Eye (tissue), 1 donor: ENCODE results near the gene CLEC2L.
"Not testable (repeated sequence)": the region's sequence is repeated elsewhere in the genome, so short reads cannot be mapped to it uniquely, and the experiment has no call there.

ENCODE experiments used
- DNase-seq: peaks from one replicate; pipeline ENCODE4 v3.0.0-alpha.2; 2015

The CLEC2L gene

DNA sequence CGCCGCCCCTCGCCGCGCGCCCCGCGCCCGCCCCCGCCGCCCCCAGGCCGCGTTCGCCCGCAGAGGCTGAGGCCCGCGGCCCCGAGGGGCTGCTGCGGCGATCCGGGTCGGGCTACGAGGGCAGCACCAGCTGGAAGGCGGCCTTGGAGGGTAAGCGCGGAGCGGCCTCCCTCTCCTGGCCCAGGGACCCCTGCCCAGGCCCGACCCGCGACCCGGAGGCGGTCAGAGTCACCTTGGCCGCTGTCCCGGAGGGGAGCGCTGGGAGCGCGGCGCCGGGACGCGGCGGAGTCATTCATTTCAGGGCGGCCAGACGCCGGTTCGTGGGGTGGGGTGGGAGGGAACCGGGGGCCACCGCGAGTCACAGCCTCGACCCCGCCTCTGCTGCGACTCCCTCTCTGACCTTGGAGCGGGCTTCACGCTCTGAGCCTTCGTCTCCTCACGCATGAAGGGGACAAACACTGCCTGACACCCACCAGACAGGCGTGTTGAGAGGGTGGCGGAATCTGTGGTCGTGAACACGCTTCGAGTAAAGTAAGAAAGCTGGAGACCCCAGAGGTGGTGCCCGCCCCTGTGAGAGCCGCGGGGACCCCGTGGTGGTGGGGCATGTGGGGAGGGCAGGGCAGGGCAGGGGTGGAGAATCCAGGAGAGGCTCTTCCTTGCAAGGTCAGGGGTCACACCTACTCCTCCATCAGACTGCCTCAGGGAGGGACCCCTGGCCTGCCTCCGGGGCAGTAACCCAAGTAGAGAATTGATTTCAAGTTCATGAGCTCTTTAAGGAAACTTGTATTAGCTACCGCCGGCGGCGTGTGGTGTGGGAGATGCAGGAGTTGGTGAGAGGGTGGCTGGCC, 707 bp downstream of the CLEC2L start:
- DNase-seq = peak; percentile 31

DNA sequence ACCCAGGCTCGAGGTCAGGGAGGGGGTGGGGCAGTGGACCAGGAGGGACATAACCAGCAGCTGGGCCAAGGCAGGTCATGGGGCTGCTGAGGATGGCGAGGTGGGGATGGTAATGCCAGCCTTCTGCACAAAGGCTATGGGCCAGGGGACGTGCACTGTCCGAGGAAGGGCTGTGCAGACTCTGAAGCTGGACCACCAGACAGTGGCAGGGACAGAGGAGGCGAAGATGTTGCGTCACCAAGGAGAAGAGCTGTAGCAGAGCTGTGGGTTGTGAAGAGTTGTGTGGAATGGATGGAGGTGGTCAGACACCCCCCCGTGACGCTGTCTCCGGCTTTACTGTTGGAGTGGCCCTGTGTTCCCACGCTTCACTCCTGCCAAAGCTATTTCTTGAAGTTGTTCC, 1.8 kb downstream of the CLEC2L start:
- DNase-seq = no peak

DNA sequence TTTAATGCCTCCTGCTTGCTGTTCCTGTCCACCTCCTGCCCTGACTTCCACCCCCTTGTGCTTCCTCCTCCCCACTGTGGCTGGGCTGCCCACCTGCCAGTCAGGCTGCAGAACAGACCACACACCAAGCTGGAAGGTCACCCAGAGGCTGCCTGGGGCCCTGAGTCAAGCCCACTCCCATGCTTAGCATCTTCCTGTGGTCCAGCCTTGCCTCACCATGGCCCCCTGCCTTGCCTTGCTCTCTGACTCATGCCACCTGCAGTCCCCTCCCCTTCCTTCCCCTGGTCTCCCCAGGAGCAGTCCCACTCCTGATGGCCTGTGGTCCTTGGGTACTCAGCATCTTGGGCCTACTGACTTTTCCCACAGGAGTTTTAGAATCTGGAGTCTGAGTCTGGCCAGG, 2.3 kb downstream of the CLEC2L start:
- DNase-seq = no peak

GRCh38 chr7:139526578-139527544, 3.4 kb downstream of the CLEC2L start:
- DNase-seq = no peak

GRCh38 chr7:139531094-139531493, 7.6 kb downstream of the CLEC2L start:
- no peak for DNase-seq

DNA sequence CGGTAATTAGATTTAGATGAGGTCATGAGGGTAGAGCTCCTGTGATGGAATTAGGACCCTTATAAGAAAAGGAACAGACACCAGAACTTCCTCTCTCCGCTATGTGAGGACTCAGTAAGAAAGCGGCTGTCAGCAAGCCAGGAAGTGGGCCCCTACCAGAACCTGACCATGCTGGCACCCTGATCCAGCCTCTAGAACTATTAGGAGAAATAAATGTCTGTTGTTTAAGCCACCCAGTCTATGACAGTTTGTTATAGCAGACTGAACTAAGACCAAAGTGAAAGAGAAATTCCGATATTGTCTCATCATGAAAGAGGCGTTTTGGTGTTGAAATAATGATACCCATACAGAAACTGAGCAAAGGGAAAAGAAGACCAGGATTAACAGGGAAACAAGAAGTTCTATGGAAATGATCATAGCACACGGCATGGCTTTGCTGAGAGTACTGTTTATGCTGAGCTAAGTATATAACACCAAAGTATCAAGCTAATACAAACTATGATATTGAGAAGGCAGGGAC, 9.2 kb downstream of the CLEC2L start:
- no peak for DNase-seq

DNA sequence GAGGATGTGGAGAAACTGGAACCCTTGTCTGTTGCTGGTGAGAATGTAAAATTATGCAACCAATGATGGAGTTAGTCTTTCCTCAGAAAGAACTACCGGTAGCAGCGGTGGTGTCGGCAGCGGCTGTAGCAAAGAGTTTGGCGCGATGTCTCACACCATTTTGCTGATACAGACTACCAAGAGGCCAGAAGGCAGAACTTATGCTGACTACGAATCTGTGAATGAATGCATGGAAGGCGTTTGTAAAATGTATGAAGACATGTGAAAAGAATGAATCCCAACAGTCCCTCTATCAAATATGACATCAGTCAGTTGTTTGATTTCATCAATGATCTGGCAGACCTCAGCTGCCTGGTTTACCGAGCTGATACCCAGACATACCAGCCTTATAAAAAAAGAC, 10.6 kb downstream of the CLEC2L start:
- DNase-seq = no peak

DNA sequence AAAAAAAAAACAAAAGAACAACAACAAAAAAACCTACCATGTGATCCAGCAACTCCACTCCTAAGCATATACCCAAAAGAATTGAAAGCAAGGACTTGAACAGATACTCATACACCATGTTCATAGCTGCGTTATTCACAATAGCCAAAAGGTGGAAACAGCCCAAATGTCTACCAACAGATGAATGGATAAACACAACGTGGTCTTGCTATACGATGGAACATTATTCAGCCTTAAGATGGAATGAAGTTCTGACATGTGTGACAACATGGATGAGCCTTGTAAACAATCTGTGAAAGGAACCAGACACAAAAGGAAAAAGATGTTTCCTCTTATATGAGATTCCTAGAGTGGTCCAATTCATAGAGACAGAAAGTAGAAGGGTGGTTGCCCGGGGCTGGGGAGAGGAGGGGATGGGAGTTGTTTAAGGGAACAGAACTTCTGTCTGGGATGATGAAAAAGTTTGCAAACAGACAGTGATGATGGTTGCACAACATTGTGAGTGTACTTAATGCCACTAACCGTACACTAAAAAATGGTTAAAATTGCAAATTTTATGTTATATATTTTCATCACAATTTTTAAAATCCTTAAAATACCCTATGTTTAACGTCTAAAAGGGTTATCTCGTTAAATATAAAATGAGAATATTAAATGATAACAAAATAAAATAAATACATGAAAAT, 11.6 kb downstream of the CLEC2L start:
- no peak for DNase-seq

GRCh38 chr7:139536152-139536551, 12.7 kb downstream of the CLEC2L start:
- DNase-seq = no peak

DNA sequence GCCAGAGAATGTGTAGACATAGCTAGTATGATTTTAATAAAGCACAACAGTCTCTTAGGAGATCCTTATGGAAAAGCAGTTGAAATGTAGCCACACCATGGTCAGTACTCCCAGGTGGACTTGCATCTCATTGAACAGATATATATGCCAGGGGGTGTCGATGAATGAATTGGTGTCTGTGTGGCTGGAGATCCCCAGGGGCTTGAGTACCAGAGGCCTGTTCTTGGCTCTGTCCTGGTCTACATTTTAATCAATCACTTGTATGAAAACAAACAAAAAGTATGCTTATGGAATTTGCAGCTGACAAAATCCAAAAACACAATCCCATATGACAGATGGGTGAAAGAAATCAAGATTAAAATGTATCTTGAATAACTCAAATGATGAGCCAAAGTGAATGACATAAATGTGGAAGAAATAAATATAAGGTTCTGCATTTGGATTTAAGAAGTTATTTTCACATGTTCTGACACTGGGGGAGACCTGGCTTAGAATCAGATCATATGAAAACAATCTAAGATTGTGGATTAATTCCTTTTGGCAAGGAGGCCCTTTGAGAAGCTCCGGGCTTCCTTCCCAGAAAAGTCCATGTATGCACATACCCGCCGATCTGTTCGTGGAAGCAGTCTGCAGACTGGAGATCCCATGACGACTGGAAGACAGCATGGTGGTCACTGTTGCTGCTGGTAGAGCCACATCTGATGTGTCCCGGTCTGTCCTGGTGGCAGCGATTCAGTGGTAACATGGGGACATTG, 15.6 kb downstream of the CLEC2L start:
- peak; percentile 81 for DNase-seq

DNA sequence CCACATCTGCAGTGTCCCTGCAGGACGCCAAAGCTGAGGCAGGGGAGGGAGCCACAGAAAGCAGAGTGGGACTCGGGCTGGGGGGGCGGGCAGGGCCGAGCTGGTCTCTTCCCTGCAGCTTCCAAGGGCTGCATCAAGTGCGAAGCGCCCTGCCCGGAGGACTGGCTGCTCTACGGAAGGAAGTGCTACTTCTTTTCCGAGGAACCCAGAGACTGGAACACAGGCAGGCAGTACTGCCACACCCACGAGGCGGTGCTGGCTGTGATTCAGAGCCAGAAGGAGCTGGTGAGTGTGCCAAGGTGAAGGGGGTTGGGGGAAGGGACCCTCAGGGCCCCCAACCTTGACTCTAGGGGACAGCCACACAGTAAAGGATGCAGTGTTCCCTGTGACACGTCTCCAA, 16.7 kb downstream of the CLEC2L start:
- DNase-seq = no peak

- DNase-seq = peak; percentile 13
These were observed 18.3 kb downstream of the CLEC2L start for GRCh38 chr7:139541600-139542307.

- no peak for DNase-seq
These were observed 19.0 kb downstream of the CLEC2L start for GRCh38 chr7:139542308-139543151.

- no peak for DNase-seq
These were observed 20.5 kb downstream of the CLEC2L start for GRCh38 chr7:139543801-139544603.

DNA sequence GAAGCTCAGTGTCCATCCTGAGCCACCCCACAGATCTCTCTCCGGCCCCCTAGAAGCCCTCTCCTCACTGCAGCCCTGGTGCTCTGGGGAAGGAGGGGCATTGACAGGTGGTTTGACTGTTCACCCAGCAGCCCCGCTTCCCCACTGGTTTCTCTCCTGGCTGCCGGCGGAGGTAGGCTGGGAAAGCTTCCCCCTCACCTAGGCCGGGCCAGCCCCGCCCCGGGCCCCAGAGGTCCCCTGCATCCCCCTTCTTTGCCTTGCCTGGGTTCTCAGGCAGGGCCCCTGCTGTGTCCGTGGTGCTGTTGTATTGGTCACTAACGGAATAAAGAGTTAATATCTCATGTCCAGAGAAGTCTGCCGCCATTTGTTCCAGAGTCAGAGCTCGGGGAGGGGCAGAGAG, 21.2 kb downstream of the CLEC2L start:
- no peak for DNase-seq

GRCh38 chr7:139548302-139549028, 25.0 kb downstream of the CLEC2L start:
- no peak for DNase-seq

- DNase-seq = not testable (repeated sequence)
These were observed 30.7 kb downstream of the CLEC2L start for GRCh38 chr7:139553991-139554700.
